Hindlimb muscle (tissue), 1 donor: ENCODE results near the gene CCNF. TPM values are rescaled to one million over a fixed set of nuclear protein-coding genes. Genes with fewer than 3 reads are reported as not detected.

ENCODE experiments used
- DNase-seq: peaks from one replicate; pipeline ENCODE4 v3.0.0-alpha.2; 2013
- polyA plus RNA-seq: library from polyadenylated mRNA; unstranded; fragments of 120-200 nt; gene quantifications from one replicate; pipeline ENCODE4 v1.2.1, GENCODE V29; 2013; ENCODE audit not compliant: insufficient read length

The CCNF gene
- polyA plus RNA-seq, 1 donor = 7.0 TPM

DNA sequence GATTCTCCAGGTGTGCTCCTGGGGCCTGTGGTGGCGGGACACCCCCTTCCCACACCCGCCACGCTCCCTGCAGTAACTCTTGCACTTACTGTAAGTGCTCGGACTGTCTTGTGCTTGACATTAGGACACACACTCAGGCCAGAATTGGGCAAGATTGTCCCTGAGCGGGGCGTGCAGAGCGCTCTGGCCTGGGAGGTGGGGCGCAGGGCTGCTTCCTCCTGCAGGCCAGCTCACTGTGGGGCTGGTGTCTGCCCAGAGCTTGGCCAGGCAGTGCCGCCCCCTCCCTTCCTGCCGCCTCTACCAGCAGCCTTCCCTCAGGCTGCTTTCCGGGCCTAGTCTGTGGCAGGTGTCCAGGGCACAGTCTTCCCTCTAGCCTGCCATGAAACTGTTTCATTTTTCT, 78.4 kb downstream of the CCNF start:
- no peak for DNase-seq

Other genes starting within 250 kb of the CCNF start
- gene CASKIN1, start 232.8 kb upstream of the CCNF start, polyA plus RNA-seq = 3.1 TPM
- gene MLST8, start 224.0 kb upstream of the CCNF start, polyA plus RNA-seq = 41.0 TPM
- 7.8 TPM for gene BRICD5, start 218.6 kb upstream of the CCNF start, polyA plus RNA-seq
- 15.7 TPM for gene PGP, start 214.6 kb upstream of the CCNF start, polyA plus RNA-seq
- 16.4 TPM for gene E4F1, start 205.9 kb upstream of the CCNF start, polyA plus RNA-seq
- gene DNASE1L2, start 193.0 kb upstream of the CCNF start, polyA plus RNA-seq = 1.1 TPM
- gene ECI1, start 177.9 kb upstream of the CCNF start, polyA plus RNA-seq = 65.3 TPM
- 183 TPM for gene RNPS1, start 161.3 kb upstream of the CCNF start, polyA plus RNA-seq
- gene ABCA3, start 88.7 kb upstream of the CCNF start, polyA plus RNA-seq = 18.4 TPM
- 5.6 TPM for gene TEDC2, start 30.7 kb downstream of the CCNF start, polyA plus RNA-seq
- gene NTN3, start 41.9 kb downstream of the CCNF start, polyA plus RNA-seq = 4.4 TPM
- 30.0 TPM for gene TBC1D24, start 45.7 kb downstream of the CCNF start, polyA plus RNA-seq
- gene ATP6V0C, start 84.5 kb downstream of the CCNF start, polyA plus RNA-seq = 129 TPM
- 13.2 TPM for gene AMDHD2, start 90.9 kb downstream of the CCNF start, polyA plus RNA-seq
- gene CEMP1, start 102.0 kb downstream of the CCNF start, polyA plus RNA-seq = 2.5 TPM
- 33.0 TPM for gene PDPK1, start 108.6 kb downstream of the CCNF start, polyA plus RNA-seq